ENCODE data around the gene MTF1.
"Not testable (repeated sequence)": the region's sequence is repeated elsewhere in the genome, so short reads cannot be mapped to it uniquely, and the experiment has no call there.

MTF1 gene

DNA sequence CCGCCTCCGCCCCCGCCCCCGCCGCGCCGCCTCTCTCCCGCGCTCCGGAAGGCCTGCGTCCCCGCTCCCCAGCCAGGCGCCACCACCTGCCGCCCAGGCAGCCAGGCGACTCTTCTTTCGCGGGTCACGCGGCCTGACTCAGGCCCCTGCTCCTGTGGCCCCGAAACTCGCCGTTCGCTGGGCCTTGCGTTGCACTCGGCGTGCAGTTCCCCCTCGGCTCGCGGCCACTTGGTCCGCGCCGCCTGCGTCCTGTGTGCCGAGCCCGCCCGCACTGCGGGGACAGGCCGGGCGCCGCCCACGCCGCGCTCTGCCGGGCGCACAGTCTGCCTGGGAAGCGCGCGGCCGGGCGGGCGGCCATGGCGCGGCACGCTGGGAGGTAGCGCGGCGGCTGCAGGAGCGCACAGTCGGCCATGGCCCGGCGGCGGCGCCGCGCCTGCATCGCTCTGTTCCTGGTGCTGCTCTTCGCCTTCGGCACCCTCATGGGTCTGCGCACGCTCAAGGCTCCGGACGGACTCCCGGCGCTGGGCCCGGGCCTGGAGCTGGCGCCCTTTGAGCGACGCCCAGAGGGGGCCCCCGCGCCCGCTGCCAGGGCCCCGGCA, 65.5 kb downstream of the MTF1 start, which contains the start of gene MANEAL:
TSS of gene MANEAL (plus strand) at position 75 of the 599 bp plus-strand sequence. CDS start at position 411, 336 bp downstream.
- Histone ChIP-seq H3K4me1 (ENCODE audit: control insufficient read depth, insufficient read depth, low read length, poor library complexity, severe bottlenecking) (no peaks in the 10 kb centered on the region), H3K27ac (ENCODE audit: low read depth, low read length, severe bottlenecking) (no peak within 1 kb of the TSS), H3K9me3 (ENCODE audit: control insufficient read depth, low read length) (no peaks in the 10 kb centered on the region), H3K4me3 (ENCODE audit: extremely low read depth, insufficient read depth, low read length, poor library complexity, severe bottlenecking) (peak within 1 kb of the TSS; percentile 33), H3K36me3 (ENCODE audit: control insufficient read depth, insufficient read depth, low read length) (no peaks in the 10 kb centered on the region)
- 0 to 1% methylated on average over 42 to 58 of the region's 82 CpGs for WGBS, 2 experiments (ENCODE audit: insufficient coverage in 2 of 2)

DNA sequence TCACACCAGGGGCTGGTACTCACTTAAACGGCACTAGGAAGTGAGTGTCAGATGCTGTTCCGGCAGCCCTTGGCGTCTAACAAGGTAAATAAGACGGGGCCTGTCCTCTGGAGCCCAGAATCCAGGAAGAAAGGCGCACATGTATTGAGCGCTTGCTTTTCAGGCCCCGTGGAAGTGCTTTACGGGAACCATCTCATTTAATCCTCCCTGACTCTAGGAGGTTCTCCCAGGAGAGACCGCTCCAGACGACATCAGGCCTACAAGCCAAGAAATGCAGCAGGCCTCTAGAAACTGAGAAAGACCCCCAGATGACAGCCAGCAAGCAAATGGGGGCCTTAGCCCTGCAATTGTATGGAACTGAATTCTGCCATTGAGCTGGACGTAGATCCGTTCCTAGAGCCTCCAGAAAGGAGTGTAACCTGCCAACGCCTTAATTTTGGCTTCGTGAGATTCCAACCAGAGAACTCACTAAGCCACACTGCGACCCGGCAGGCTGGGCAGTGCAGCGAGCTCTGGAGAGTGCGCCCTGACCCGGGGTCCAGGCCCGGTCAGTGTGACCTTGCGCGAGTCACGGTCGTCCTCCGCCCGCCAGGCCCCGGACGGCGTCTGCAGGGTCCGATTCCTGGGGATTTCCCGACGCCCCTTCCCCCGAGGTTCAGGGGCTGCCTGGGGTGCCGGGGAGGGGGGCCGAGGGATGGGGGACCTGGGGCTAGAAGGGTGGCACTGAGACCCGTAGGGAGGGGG, 66.3 kb downstream of the MTF1 start:
- 55 to 69% methylated on average over 20 to 27 of the region's 36 CpGs for WGBS, 2 experiments (ENCODE audit: insufficient coverage in 2 of 2)
- H3K27ac ChIP-seq (ENCODE audit: low read depth, low read length, severe bottlenecking) = no peak overlapping the region
- no peak overlapping the region for H3K4me3 ChIP-seq (ENCODE audit: extremely low read depth, insufficient read depth, low read length, poor library complexity, severe bottlenecking)
- H3K4me1 ChIP-seq (ENCODE audit: control insufficient read depth, insufficient read depth, low read length, poor library complexity, severe bottlenecking) = no peaks in the 10 kb centered on the region
- no peaks in the 10 kb centered on the region for H3K36me3 ChIP-seq (ENCODE audit: control insufficient read depth, insufficient read depth, low read length)
- no peaks in the 10 kb centered on the region for H3K9me3 ChIP-seq (ENCODE audit: control insufficient read depth, low read length)

DNA sequence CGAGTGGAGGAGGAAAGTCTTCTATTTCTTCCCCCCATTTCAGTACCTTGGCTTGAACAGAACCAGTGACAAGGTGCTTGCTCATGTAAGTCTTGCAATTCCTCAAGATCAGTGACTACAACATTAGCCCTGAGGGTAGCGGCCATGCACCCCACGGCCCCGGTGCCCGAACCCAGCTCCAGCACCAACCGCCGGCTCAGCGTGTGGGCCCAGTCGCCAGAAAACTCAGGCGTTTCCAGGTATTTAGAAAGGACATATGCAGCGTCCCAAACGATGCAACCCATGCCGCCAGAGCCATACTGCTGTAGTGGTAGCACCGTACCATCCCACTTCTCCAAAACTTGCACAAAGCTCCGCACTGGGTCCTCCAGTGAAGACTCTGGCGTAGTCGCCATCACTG, 76.9 kb downstream of the MTF1 start:
- H3K4me1 ChIP-seq (ENCODE audit: control insufficient read depth, insufficient read depth, low read length, poor library complexity, severe bottlenecking) = no peaks in the 10 kb centered on the region
- H3K36me3 ChIP-seq (ENCODE audit: control insufficient read depth, insufficient read depth, low read length) = no peaks in the 10 kb centered on the region
- no peak overlapping the region for H3K27ac ChIP-seq (ENCODE audit: low read depth, low read length, severe bottlenecking)
- WGBS, 2 experiments (ENCODE audit: insufficient coverage in 2 of 2) = 78 to 83% methylated on average over 12 to 13 of the region's 17 CpGs
- no peak overlapping the region for H3K4me3 ChIP-seq (ENCODE audit: extremely low read depth, insufficient read depth, low read length, poor library complexity, severe bottlenecking)
- no peaks in the 10 kb centered on the region for H3K9me3 ChIP-seq (ENCODE audit: control insufficient read depth, low read length)

DNA sequence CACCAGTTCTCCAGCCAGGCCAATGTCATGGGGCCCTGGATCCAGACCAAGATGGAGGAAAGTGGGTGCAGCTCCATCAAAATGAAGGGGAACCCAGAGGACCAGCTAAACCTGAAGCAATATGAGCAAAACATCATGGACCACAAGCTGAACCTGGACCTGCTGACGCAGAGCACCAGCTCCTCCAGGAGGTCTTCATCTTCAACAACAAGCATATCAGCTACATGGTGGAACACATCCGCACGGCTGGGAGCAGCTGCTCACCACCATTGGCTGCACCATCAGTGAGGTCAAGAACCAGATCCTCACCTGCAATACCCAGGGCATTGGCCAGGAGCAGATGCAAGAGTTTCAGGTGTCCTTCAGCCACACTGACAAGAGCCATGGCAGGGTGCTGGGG, 80.7 kb downstream of the MTF1 start:
- Histone ChIP-seq H3K4me3 (ENCODE audit: extremely low read depth, insufficient read depth, low read length, poor library complexity, severe bottlenecking) (no peak overlapping the region), H3K27ac (ENCODE audit: low read depth, low read length, severe bottlenecking) (no peak overlapping the region), H3K9me3 (ENCODE audit: control insufficient read depth, low read length) (no peaks in the 10 kb centered on the region), H3K4me1 (ENCODE audit: control insufficient read depth, insufficient read depth, low read length, poor library complexity, severe bottlenecking) (no peaks in the 10 kb centered on the region), H3K36me3 (ENCODE audit: control insufficient read depth, insufficient read depth, low read length) (no peaks in the 10 kb centered on the region)
- WGBS, 2 experiments (ENCODE audit: insufficient coverage in 2 of 2) = 80 to 83% methylated on average over 1 of the region's 3 CpGs

DNA sequence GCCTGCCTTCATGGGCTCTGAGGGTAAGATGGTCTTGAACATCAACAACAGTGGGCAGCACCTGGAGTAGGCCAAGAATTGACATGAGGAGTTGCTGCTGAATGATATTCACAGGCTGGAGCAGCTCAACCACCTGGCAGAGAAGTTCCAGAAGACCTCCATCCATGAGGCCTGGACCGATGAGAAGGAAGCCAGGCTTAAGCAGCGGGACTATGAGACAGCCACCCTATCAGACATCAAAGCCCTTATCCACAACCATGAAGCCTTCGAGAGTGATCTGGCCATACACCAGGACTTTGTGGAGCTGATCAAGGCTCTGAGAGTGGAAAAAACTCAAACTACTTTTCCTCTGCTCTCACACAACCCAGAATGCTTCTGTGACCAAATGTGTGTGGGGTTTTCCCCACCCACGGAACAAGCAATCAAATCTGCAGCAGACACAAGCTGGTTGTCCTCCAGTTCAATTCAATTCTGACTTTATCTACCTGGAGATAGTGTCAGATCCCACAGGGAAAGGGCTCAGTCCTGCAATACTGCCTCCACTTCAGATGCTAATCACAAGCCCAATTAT, 82.4 kb downstream of the MTF1 start:
- Histone ChIP-seq H3K4me3 (ENCODE audit: extremely low read depth, insufficient read depth, low read length, poor library complexity, severe bottlenecking) (no peak overlapping the region), H3K36me3 (ENCODE audit: control insufficient read depth, insufficient read depth, low read length) (no peaks in the 10 kb centered on the region), H3K27ac (ENCODE audit: low read depth, low read length, severe bottlenecking) (no peak overlapping the region), H3K4me1 (ENCODE audit: control insufficient read depth, insufficient read depth, low read length, poor library complexity, severe bottlenecking) (no peaks in the 10 kb centered on the region), H3K9me3 (ENCODE audit: control insufficient read depth, low read length) (no peaks in the 10 kb centered on the region)
- WGBS, 2 experiments (ENCODE audit: insufficient coverage in 2 of 2) = 37 to 83% methylated on average over 2 to 4 of the region's 4 CpGs

DNA sequence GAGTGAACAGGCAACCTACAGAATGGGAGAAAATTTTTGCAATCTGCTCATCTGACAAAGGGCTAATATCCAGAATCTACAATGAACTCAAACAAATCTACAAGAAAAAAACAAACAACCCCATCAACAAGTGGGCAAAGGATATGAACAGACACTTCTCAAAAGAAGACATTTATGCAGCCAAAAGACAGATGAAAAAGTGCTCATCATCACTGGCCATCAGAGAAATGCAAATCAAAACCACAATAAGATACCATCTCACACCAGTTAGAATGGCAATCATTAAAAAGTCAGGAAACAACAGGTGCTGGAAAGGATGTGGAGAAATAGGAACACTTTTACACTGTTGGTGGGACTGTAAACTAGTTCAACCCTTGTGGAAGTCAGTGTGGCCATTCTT, 88.0 kb downstream of the MTF1 start:
- not testable (repeated sequence) for H3K36me3 ChIP-seq (ENCODE audit: control insufficient read depth, insufficient read depth, low read length)

DNA sequence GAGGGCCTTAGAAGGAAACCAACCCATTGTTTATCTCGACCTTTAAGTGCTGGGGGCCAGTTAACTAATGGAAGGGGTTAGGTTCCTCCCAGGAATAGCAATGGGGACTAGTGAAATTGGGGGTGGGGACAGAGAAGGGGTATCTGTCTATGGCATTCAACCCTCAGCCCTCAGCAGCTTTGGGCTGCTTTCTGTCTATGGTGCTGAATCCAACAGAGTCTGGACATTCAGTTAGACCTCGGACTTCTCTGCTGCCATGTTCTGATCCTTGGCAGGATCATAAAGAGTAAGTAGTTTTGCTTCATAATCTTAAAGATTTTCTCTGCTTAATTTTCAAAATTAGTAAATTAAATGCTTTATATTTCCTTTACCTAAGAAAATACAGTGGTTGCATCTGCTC, 91.9 kb downstream of the MTF1 start:
- Histone ChIP-seq H3K27ac (ENCODE audit: low read depth, low read length, severe bottlenecking) (no peak overlapping the region), H3K4me1 (ENCODE audit: control insufficient read depth, insufficient read depth, low read length, poor library complexity, severe bottlenecking) (no peaks in the 10 kb centered on the region), H3K9me3 (ENCODE audit: control insufficient read depth, low read length) (no peaks in the 10 kb centered on the region), H3K36me3 (ENCODE audit: control insufficient read depth, insufficient read depth, low read length) (no peaks in the 10 kb centered on the region), H3K4me3 (ENCODE audit: extremely low read depth, insufficient read depth, low read length, poor library complexity, severe bottlenecking) (no peak overlapping the region)
- 13 to 17% methylated on average over 1 of the region's 2 CpGs for WGBS, 2 experiments (ENCODE audit: insufficient coverage in 2 of 2)

More for the DNA sequence above, 88.0 kb downstream of the MTF1 start:
- not testable (repeated sequence) for H3K27ac ChIP-seq (ENCODE audit: low read depth, low read length, severe bottlenecking); H3K4me3 ChIP-seq (ENCODE audit: extremely low read depth, insufficient read depth, low read length, poor library complexity, severe bottlenecking); H3K9me3 ChIP-seq (ENCODE audit: control insufficient read depth, low read length); H3K4me1 ChIP-seq (ENCODE audit: control insufficient read depth, insufficient read depth, low read length, poor library complexity, severe bottlenecking)

DNA sequence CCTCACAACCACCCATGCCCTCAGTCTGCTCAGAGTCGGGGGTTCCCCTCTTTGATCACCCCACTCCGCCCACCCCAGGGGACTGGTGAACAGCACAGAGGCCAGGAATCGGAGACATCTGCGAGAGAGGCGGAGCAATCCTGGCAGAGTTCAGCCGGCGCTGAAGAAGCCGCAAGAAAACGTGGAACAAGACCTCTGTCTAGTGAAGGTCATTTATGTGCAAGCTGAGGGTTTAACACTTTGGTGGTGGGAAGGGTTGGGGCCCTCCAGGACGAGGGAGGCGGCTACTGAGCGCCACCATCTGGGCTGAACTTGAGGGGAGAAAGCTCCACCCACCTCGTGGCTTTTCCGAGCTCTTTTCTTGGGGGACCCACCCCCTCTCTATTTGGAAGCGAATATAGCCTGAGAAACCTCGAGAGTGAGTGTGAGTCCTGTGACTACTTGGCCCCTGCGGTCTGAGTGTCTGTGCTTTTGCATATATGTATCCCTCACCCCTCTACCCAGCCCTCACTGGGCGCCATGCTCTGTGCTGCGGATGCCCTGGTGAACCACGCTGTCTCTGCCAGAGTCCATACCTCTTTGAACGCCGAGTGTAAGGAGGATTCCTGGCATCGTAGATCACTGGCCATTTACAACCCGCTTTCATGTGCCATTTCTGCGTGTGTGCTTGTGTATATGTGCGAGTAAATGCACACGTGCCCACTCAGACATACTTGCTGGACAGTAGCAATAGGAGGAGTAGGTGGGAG, 93.3 kb downstream of the MTF1 start:
- Histone ChIP-seq H3K9me3 (ENCODE audit: control insufficient read depth, low read length) (no peaks in the 10 kb centered on the region), H3K36me3 (ENCODE audit: control insufficient read depth, insufficient read depth, low read length) (no peaks in the 10 kb centered on the region), H3K4me3 (ENCODE audit: extremely low read depth, insufficient read depth, low read length, poor library complexity, severe bottlenecking) (no peak overlapping the region), H3K27ac (ENCODE audit: low read depth, low read length, severe bottlenecking) (no peak overlapping the region), H3K4me1 (ENCODE audit: control insufficient read depth, insufficient read depth, low read length, poor library complexity, severe bottlenecking) (no peaks in the 10 kb centered on the region)
- 26 to 28% methylated on average over 21 to 22 of the region's 27 CpGs for WGBS, 2 experiments (ENCODE audit: insufficient coverage in 2 of 2)

DNA sequence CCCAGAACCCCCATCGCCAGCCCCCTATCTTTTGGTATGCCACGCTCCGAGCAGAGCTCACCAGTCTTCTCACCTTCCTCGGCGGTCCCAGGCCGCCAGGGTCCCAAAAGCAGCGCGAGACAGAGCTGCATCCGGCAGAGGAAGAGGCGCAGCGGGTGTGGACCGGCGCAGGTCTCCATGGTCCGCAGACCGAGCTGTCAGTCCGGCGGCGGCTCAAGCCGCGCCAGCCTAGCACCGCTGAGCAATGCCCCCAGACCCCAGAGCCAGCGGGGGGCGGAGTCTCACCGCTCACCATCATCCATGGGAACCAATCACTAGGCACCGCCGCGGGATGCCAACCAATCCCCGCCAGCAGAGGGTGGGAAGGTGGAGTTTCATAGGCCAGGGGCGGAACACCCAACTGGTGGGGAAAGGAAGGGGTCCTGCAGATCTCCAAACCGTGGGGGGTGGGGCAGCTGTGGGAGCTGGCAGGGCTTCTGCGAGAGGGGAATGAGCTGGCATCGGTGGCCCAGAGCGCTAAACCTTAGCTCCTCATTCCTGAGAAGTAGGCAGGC, 94.4 kb downstream of the MTF1 start, which contains the start of gene EPHA10:
TSS of gene EPHA10 (minus strand) at position 233 of the 554 bp plus-strand sequence. CDS start at position 179, 54 bp downstream.
- no peaks in the 10 kb centered on the region for H3K36me3 ChIP-seq (ENCODE audit: control insufficient read depth, insufficient read depth, low read length)
- WGBS, 2 experiments (ENCODE audit: insufficient coverage in 2 of 2) = 20 to 23% methylated on average over 16 to 23 of the region's 33 CpGs
- H3K9me3 ChIP-seq (ENCODE audit: control insufficient read depth, low read length) = no peaks in the 10 kb centered on the region
- H3K4me1 ChIP-seq (ENCODE audit: control insufficient read depth, insufficient read depth, low read length, poor library complexity, severe bottlenecking) = no peaks in the 10 kb centered on the region
- H3K4me3 ChIP-seq (ENCODE audit: extremely low read depth, insufficient read depth, low read length, poor library complexity, severe bottlenecking) = no peak within 1 kb of the TSS
- H3K27ac ChIP-seq (ENCODE audit: low read depth, low read length, severe bottlenecking) = no peak within 1 kb of the TSS

DNA sequence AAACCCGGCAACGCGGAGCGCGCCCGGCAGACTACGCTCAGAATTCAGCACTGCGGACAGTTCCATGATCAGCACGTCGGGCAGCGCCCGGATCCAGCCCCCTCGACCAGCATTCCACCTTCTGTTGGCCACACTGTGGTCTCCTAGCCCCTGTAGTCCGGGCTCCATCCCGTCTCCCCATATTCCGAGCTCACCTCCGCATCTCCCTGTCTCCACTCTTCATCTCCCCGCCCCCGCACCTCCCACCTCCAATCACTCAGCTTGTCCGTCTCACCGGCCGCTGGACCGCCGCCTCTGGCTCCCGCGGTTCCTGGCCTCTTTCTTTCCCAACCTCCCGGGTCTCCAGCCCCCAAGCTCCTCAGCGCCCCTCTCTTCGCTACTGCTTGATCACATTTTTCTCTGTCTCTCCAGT, 95.0 kb downstream of the MTF1 start:
- Histone ChIP-seq H3K4me3 (ENCODE audit: extremely low read depth, insufficient read depth, low read length, poor library complexity, severe bottlenecking) (no peak overlapping the region), H3K36me3 (ENCODE audit: control insufficient read depth, insufficient read depth, low read length) (no peaks in the 10 kb centered on the region), H3K27ac (ENCODE audit: low read depth, low read length, severe bottlenecking) (no peak overlapping the region), H3K4me1 (ENCODE audit: control insufficient read depth, insufficient read depth, low read length, poor library complexity, severe bottlenecking) (no peaks in the 10 kb centered on the region), H3K9me3 (ENCODE audit: control insufficient read depth, low read length) (no peaks in the 10 kb centered on the region)
- 5 to 6% methylated on average over 25 to 29 of the region's 29 CpGs for WGBS, 2 experiments (ENCODE audit: insufficient coverage in 2 of 2)
